ENCODE measurements around the gene ZFYVE28.

DNA sequence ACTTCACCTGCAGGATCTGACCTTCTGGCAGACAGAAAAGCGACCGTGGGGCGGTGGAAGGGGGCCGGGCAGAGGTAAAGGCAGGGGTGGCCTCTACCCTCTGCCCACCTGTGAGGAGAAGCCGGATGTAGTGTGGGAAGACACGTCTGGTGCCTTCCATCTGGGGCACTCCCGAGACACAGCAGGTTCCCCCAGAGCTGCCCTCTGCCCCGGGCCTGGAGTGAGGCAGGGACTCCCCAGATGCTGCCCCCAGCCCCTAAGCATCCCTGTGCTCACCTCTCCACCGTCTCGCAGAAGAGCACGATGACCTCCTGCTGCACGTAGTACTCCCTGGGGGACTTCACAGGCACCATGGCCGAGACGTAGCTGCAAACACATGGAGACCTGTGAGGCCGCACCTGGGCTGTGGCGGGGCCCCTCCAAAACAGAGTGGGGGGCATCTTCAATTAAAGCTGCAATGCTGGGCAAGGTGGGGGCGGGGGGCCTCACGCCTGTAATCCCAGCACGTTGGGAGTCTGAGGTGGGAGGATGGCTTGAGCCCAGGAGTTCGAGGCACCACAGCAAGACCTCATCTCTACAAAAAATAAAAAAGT is 81.2 kb downstream of the ZFYVE28 start:
- TF ChIP-seq ATF2 (IDR thresholded peaks at IDR 0.05; ENCODE audit: low read length) (no peak), SP2 (IDR thresholded peaks at IDR 0.05; ENCODE audit: low read length) (no peak)
- TF ChIP-seq, protein P1, sequence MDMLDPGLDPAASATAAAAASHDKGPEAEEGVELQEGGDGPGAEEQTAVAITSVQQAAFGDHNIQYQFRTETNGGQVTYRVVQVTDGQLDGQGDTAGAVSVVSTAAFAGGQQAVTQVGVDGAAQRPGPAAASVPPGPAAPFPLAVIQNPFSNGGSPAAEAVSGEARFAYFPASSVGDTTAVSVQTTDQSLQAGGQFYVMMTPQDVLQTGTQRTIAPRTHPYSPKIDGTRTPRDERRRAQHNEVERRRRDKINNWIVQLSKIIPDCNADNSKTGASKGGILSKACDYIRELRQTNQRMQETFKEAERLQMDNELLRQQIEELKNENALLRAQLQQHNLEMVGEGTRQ (IDR thresholded peaks at IDR 0.05; ENCODE audit: low read length) = no peak

All from H1 (cell line).